Mesenchymal stem cell (in vitro differentiated cells and primary cell): Measurements from ENCODE around the gene GPBP1.
A peak's percentile ranks its signal among the peaks of the same experiment; 100 is the strongest.

Experiments
- DNase-seq: peaks from one replicate; pipeline ENCODE4 v3.0.0-alpha.2; 2013
- H2AFZ ChIP-seq: one replicate; pipeline ENCODE4 v1.6.1; 2013; ENCODE audit warnings: low read depth, mild to moderate bottlenecking, control low read depth, inconsistent platforms, low read length, moderate library complexity
- H2AK5ac ChIP-seq: 2 replicates; pipeline ENCODE4 v1.6.1; 2013; ENCODE audit warnings: low read length, moderate library complexity, mild to moderate bottlenecking, inconsistent platforms; ENCODE audit not compliant: severe bottlenecking
- H2BK120ac ChIP-seq: one replicate; pipeline ENCODE4 v1.6.1; 2013; ENCODE audit warnings: low read depth, mild to moderate bottlenecking, inconsistent platforms, low read length, moderate library complexity
- H2BK12ac ChIP-seq, 2 experiments: one replicate each; pipeline ENCODE4 v1.6.1; 2013; ENCODE audit warnings: inconsistent platforms in 2 of 2, low read length in 2 of 2, mild to moderate bottlenecking in 2 of 2, moderate library complexity in 2 of 2, control low read depth in 1 of 2
- H2BK15ac ChIP-seq: one replicate; pipeline ENCODE4 v1.6.1; 2013; ENCODE audit warnings: mild to moderate bottlenecking, low read depth, inconsistent platforms; ENCODE audit not compliant: poor library complexity, severe bottlenecking
- H2BK5ac ChIP-seq: 2 replicates; pipeline ENCODE4 v1.6.1; 2013; ENCODE audit warnings: low read depth, mild to moderate bottlenecking, low read length, control low read depth, inconsistent platforms; ENCODE audit not compliant: poor library complexity, severe bottlenecking
- H3K14ac ChIP-seq, 2 experiments: one replicate each; pipeline ENCODE4 v1.6.1; 2013; ENCODE audit warnings: inconsistent platforms in 2 of 2, low read length in 2 of 2, control low read depth in 1 of 2, mild to moderate bottlenecking in 1 of 2, moderate library complexity in 1 of 2
- H3K18ac ChIP-seq, 2 experiments: one replicate each; pipeline ENCODE4 v1.6.1; 2013; ENCODE audit warnings: inconsistent platforms in 2 of 2, low read length in 2 of 2, control low read depth in 1 of 2, low read depth in 1 of 2, mild to moderate bottlenecking in 1 of 2
- H3K23ac ChIP-seq, 2 experiments: one replicate each; pipeline ENCODE4 v1.6.1; 2013; ENCODE audit warnings: inconsistent platforms in 2 of 2, low read length in 2 of 2, mild to moderate bottlenecking in 2 of 2, moderate library complexity in 2 of 2, control low read depth in 1 of 2
- H3K27ac ChIP-seq: 2 replicates; pipeline ENCODE4 v1.5.1; 2013; ENCODE audit warnings: mild to moderate bottlenecking, moderate library complexity, low read length, control low read depth, inconsistent platforms; ENCODE audit not compliant: poor library complexity, severe bottlenecking
- H3K27me3 ChIP-seq, 2 experiments: 2 replicates each; pipeline versions ENCODE4 v1.6.1 to v1.7.0; 2013; ENCODE audit warnings: low read length in 2 of 2, mild to moderate bottlenecking in 2 of 2, moderate library complexity in 2 of 2, control low read depth in 1 of 2, inconsistent platforms in 1 of 2; ENCODE audit not compliant: control insufficient read depth in 1 of 2, insufficient read depth in 1 of 2
- H3K36me3 ChIP-seq, 2 experiments: 2 replicates each; pipeline versions ENCODE4 v1.6.1 to v1.7.0; 2013; ENCODE audit warnings: low read length in 2 of 2, control low read depth in 1 of 2, inconsistent platforms in 1 of 2, low read depth in 1 of 2, mild to moderate bottlenecking in 1 of 2; ENCODE audit not compliant: insufficient read depth in 2 of 2, control insufficient read depth in 1 of 2
- H3K4ac ChIP-seq, 2 experiments: one replicate each; pipeline ENCODE4 v1.6.1; 2013; ENCODE audit warnings: inconsistent platforms in 2 of 2, low read length in 2 of 2, mild to moderate bottlenecking in 2 of 2, moderate library complexity in 2 of 2, control low read depth in 1 of 2, low read depth in 1 of 2
- H3K4me1 ChIP-seq: 2 replicates; pipeline ENCODE4 v1.6.1; 2013; ENCODE audit warnings: low read depth, low read length, control low read depth; ENCODE audit not compliant: control insufficient read depth, insufficient read depth
- H3K4me2 ChIP-seq: 2 replicates; pipeline ENCODE4 v1.6.1; 2013; ENCODE audit warnings: low read length, mild to moderate bottlenecking, inconsistent platforms; ENCODE audit not compliant: poor library complexity, severe bottlenecking
- H3K4me3 ChIP-seq, 2 experiments: 2 replicates each; pipeline versions ENCODE4 v1.5.1 to v1.7.0; 2013; ENCODE audit warnings: low read length in 2 of 2, mild to moderate bottlenecking in 2 of 2, control low read depth in 1 of 2, low read depth in 1 of 2; ENCODE audit not compliant: insufficient read depth in 1 of 2
- H3K79me1 ChIP-seq: replicated peaks from 2 replicates; pipeline ENCODE4 v1.6.1; 2013; ENCODE audit warnings: mild to moderate bottlenecking, control low read depth, low read length, inconsistent platforms; ENCODE audit not compliant: poor library complexity, severe bottlenecking
- H3K9ac ChIP-seq: 2 replicates; pipeline ENCODE4 v1.7.0; 2013; ENCODE audit warnings: mild to moderate bottlenecking, low read length, moderate library complexity
- H3K9me3 ChIP-seq: 2 replicates; pipeline ENCODE4 v1.7.0; 2013; ENCODE audit warnings: mild to moderate bottlenecking, low read length; ENCODE audit not compliant: control insufficient read depth
- H4K8ac ChIP-seq: one replicate; pipeline ENCODE4 v1.6.1; 2013; ENCODE audit warnings: inconsistent platforms, mild to moderate bottlenecking, low read length, moderate library complexity
- H4K91ac ChIP-seq: one replicate; pipeline ENCODE4 v1.6.1; 2013; ENCODE audit warnings: mild to moderate bottlenecking, low read length, inconsistent platforms
- WGBS: methylation state at CpG from one replicate; pipeline ENCODE4 v1.1.7; 2013; ENCODE audit warnings: mixed read lengths; 5-methylcytosine and 5-hydroxymethylcytosine counted together

Gene GPBP1

DNA sequence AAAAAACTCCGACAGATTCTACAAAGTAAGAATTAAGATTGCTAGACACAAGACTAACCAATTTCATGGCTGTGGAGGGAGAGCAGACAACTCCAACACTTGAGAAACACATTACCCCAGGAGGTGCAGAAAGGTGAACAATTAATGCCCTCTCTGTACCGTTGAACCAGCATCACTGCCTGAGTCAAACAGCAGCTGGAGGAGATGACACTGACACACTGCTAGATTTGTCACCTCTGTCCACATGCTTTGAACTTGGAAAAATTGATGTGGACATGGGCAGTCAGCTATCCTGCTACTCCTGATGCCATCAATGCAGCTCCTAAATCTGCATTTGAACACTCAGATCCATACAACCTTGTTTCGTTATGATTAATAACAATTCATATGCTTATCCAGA lies 51.7 kb downstream of the GPBP1 start:
- no peak overlapping the region for H3K9ac ChIP-seq
- H3K27ac ChIP-seq = no peak overlapping the region
- H2AK5ac ChIP-seq = no peak overlapping the region
- peaks cover 13 to 15% of the 10 kb centered on the region in 2 experiments for H3K36me3 ChIP-seq
- H2BK12ac ChIP-seq = no peak overlapping the region
- no peaks in the 10 kb centered on the region for H3K9me3 ChIP-seq
- peaks cover 1% of the 10 kb centered on the region for H3K4me1 ChIP-seq
- no peak overlapping the region for H3K14ac ChIP-seq
- no peak for DNase-seq
- no peak overlapping the region for H2BK120ac ChIP-seq
- no peak overlapping the region for H2BK15ac ChIP-seq
- WGBS = 99% methylated on average over 3 of the region's 3 CpGs
- no peak overlapping the region for H3K23ac ChIP-seq
- H2AFZ ChIP-seq = no peak overlapping the region
- H3K4me3 ChIP-seq = no peak overlapping the region
- H3K4me2 ChIP-seq = no peak overlapping the region
- no peak overlapping the region for H3K18ac ChIP-seq
- H4K8ac ChIP-seq = no peak overlapping the region
- no peak overlapping the region for H4K91ac ChIP-seq
- H3K79me1 ChIP-seq = peaks cover 15% of the 10 kb centered on the region
- no peak overlapping the region for H2BK5ac ChIP-seq
- no peak overlapping the region for H3K4ac ChIP-seq
- H3K27me3 ChIP-seq = no peaks in the 10 kb centered on the region

DNA sequence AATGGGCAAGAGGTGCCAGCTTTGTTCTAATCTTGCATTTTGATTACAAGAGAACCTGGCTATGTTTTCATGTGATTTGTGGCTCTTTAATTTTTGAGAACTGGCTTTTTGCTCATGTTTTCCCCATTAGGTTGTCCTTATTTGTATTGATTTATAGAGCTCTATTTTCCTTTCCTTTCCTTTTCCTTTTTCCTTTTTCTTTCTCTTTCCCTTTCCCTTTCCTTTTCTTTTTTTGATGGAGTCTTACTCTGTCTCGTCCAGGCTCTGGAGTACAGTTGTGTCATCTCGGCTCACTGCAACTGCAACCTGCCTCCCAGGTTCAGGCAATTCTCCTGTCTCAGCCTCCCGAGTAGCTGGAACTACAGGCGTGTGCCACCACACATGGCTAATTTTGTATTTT lies 55.5 kb downstream of the GPBP1 start:
- no peak for DNase-seq
- no peak overlapping the region for H2AK5ac ChIP-seq
- no peak overlapping the region for H2AFZ ChIP-seq
- H3K4me1 ChIP-seq = peaks cover 1% of the 10 kb centered on the region
- H3K27me3 ChIP-seq = no peaks in the 10 kb centered on the region
- no peak overlapping the region for H3K27ac ChIP-seq
- no peak overlapping the region for H3K4me2 ChIP-seq
- H3K9me3 ChIP-seq = peaks cover 12% of the 10 kb centered on the region
- no peak overlapping the region for H3K18ac ChIP-seq
- no peak overlapping the region for H2BK5ac ChIP-seq
- WGBS = 96% methylated on average over 3 of the region's 4 CpGs
- no peak overlapping the region for H3K23ac ChIP-seq
- no peak overlapping the region for H3K9ac ChIP-seq
- H2BK15ac ChIP-seq = no peak overlapping the region
- peaks cover 23% of the 10 kb centered on the region for H3K79me1 ChIP-seq
- H4K91ac ChIP-seq = no peak overlapping the region
- H2BK120ac ChIP-seq = no peak overlapping the region
- H3K36me3 ChIP-seq = peaks cover 21 to 46% of the 10 kb centered on the region in 2 experiments
- H3K4me3 ChIP-seq = no peak overlapping the region
- no peak overlapping the region for H4K8ac ChIP-seq
- no peak overlapping the region for H3K14ac ChIP-seq
- no peak overlapping the region for H2BK12ac ChIP-seq
- no peak overlapping the region for H3K4ac ChIP-seq

DNA sequence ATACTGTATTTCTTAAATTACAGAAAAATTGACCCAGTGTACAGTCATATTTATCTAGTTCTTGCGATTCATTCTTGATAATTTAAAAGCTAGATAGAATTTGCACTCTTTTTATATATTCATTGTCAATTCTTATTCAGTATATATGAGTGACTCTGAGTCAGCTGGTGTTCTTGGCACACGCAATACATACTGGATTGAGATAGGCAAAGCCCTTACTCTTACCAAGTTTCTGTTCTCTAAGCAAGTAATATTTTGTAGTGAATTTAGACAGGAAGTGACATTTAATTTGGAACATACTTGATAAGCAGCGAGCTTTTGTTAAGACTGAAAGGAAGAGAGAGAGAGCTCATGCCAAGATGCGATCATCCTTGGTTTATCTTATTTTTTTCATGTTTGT lies 57.7 kb downstream of the GPBP1 start:
- Histone ChIP-seq H4K91ac (no peak overlapping the region), H3K27ac (no peak overlapping the region), H2AFZ (no peak overlapping the region), H2BK5ac (no peak overlapping the region), H3K4ac (no peak overlapping the region), H3K27me3 (no peaks in the 10 kb centered on the region), H2BK120ac (no peak overlapping the region), H3K36me3 (peaks cover 20 to 59% of the 10 kb centered on the region in 2 experiments), H4K8ac (no peak overlapping the region), H3K4me1 (peaks cover 1% of the 10 kb centered on the region), H3K9me3 (peaks cover 12% of the 10 kb centered on the region), H2BK15ac (no peak overlapping the region), H3K23ac (no peak overlapping the region), H3K79me1 (peaks cover 22% of the 10 kb centered on the region), H3K18ac (no peak overlapping the region), H2BK12ac (no peak overlapping the region), H3K4me2 (no peak overlapping the region), H2AK5ac (no peak overlapping the region), H3K14ac (no peak overlapping the region), H3K4me3 (no peak overlapping the region), H3K9ac (no peak overlapping the region)
- 100% methylated on average over 3 of the region's 4 CpGs for whole genome bisulfite sequencing
- DNase-seq = no peak

DNA sequence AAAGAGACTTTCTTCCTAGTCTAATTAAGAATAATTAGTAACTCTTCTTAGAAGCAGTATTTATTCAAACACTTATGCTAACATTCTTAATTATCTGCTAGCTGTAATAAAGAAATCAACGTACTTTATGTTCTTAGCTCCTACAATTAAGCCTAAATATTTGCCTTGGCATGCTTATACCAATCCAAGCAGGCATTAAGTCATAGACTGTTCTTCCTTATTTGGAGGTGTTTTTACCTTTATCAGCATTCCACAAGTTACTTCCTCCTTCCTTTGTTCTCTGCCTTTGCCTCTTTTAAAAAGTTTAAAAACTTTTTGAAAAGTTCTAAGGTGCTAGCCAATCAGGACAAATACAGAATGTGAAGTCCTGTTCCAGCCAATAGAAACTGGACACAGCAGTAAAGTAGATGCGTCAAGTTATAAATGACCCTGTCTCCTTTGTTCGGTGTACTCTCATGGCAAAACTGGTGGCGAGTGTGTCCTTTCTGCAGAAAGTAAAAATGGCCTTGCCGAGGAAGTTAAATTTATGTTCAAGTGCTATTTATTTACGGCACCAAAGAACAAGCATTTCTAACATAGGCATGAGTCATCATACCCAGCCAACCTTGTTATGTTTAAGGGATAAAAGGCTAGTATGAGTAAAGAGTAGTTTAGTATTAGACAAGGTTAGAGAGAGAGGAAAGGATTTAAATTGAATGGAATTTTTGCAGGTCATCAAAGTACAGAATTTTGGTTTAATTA lies 58.6 kb downstream of the GPBP1 start:
- no peaks in the 10 kb centered on the region for H3K27me3 ChIP-seq
- no peak overlapping the region for H3K27ac ChIP-seq
- no peak overlapping the region for H2AFZ ChIP-seq
- no peak overlapping the region for H3K23ac ChIP-seq
- peaks cover 1% of the 10 kb centered on the region for H3K4me1 ChIP-seq
- H3K4ac ChIP-seq = no peak overlapping the region
- 96% methylated on average over 3 of the region's 6 CpGs for WGBS
- H2BK12ac ChIP-seq = no peak overlapping the region
- no peak overlapping the region for H4K91ac ChIP-seq
- no peak overlapping the region for H3K4me2 ChIP-seq
- no peak overlapping the region for H3K14ac ChIP-seq
- no peak overlapping the region for H3K18ac ChIP-seq
- H3K9me3 ChIP-seq = peaks cover 12% of the 10 kb centered on the region
- no peak overlapping the region for H3K9ac ChIP-seq
- H2AK5ac ChIP-seq = no peak overlapping the region
- H3K79me1 ChIP-seq = peaks cover 18% of the 10 kb centered on the region
- H2BK120ac ChIP-seq = no peak overlapping the region
- peak overlapping the region in 1 of 2 experiments; percentile 14 for H3K4me3 ChIP-seq
- no peak overlapping the region for H2BK15ac ChIP-seq
- H2BK5ac ChIP-seq = no peak overlapping the region
- DNase-seq = no peak
- H4K8ac ChIP-seq = no peak overlapping the region
- peaks cover 14 to 67% of the 10 kb centered on the region in 2 experiments for H3K36me3 ChIP-seq
